ENCODE results near the gene RNASE7. TPM values are rescaled to one million over a fixed set of nuclear protein-coding genes. Genes with fewer than 3 reads are reported as not detected.

Gene RNASE7
- total RNA-seq, 1 experiment from 2014 or later, result not detected

- peak; percentile 53 for DNase-seq (ENCODE audit: low spot score)
Observed at GRCh38 chr14:21068521-21069387, 26.6 kb downstream of the RNASE7 start.

DNA sequence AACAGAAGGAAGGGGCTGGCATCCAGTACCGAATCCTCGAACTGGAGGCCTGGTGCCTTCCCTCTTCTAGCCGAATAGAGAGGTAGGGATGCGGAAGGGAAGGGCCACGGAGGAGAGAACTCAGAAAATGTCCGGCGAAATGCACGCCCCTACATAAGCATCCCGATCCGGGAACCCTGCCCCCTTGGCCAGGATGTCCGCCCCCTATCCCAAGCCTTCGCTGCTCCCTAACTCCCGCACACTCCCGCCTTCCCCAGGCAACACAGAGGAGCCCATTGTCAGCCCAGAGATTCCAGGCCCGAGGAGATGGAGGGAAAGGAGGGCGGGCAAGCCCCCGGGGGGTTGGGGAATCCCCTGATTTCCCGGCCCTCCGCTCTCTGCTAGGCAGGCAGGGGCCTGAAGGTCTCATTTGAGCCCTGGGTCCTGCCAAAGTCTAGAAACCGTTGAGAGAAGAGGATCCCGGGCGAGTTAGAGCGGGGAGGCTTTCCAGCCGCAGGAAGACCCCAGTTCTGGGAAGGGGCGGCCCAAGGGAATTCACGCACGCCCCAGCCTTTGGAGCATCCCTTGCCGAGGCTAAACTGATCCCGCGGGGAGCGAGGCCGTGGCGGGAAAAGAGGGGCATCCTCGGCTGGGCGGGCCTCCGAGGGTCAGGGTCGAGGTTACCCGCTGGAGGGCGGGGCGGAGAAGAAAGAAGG, 27.4 kb downstream of the RNASE7 start:
- no peak for DNase-seq (ENCODE audit: low spot score)

DNA sequence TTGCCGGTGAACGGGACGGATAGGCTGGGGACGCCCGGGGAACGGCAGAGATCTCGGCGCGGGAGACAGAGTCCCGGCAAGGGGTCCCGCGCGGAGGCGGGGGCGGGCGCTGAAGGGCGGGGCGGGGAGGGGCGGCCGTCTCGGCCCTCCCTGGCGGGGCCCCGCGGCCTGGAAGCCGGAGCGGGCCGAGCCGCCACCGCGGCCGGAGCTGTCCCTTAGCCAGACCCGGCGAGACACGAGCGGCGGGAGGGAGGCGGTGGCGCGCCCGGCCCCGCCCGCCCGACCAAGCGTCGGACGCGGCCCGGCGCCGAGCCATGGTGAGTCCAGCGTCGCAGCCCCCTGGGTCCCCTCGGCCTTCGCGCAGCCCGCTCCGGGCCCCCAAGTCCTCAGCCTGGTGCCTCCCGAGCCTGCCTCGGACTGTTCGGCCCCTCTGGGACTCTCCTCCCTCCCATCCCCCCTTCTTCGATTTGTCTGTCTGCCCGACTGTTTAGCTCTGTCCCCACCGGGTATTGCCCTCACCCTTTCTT, 28.0 kb downstream of the RNASE7 start, which contains the start of gene ARHGEF40:
ARHGEF40 (plus strand) TSS at position 222 of the 527 bp plus-strand sequence; CDS start at position 315, 93 bp downstream.
- DNase-seq (ENCODE audit: low spot score), result peak; percentile 37

GRCh38 chr14:21070610-21071224, 28.6 kb downstream of the RNASE7 start:
- no peak for DNase-seq (ENCODE audit: low spot score)

DNA sequence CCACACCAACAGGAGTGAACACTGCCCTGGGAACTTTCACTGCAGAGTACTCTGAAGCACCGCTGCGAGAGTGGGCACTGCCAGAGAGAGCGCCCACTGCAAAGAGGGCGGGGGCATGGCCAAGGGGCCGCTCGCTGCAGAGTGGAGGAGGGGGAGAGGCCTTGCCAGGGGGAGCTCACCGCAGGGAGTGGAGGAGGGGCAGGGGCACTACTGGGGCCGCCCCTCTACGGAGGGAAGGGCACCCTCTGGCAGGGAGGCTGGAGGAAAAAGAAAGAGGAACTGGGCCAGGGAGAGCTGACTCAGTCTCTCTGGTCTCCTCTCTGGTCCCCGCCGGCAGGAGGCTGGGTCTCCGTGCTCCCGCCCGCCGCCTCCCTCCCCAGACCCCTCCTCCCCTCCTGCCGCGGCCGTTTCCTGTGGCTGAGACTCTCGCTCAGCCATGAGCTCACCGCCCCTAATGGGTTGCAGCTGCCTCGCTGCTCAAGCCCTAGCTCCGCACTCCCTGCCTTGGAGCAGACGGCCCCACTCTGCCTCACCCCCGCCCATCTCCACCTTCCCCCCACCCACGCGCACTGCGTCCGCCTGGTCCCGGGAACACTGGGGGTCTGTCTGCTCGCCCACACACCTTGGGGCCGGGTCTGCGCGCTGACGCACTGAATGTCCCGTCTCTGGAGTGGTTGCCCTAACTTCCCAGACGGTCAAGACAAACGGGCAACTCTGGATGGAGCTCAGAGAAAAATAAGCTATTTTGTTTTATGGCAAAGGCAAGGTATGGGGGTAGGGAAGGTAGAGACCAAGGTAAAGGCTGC, 29.3 kb downstream of the RNASE7 start:
- no peak for DNase-seq (ENCODE audit: low spot score)

GRCh38 chr14:21072031-21072473, 29.9 kb downstream of the RNASE7 start:
- no peak for DNase-seq (ENCODE audit: low spot score)

GRCh38 chr14:21072781-21073339, 30.7 kb downstream of the RNASE7 start:
- DNase-seq (ENCODE audit: low spot score), result no peak

GRCh38 chr14:21073921-21074320, 31.8 kb downstream of the RNASE7 start:
- DNase-seq (ENCODE audit: low spot score), result no peak

DNA sequence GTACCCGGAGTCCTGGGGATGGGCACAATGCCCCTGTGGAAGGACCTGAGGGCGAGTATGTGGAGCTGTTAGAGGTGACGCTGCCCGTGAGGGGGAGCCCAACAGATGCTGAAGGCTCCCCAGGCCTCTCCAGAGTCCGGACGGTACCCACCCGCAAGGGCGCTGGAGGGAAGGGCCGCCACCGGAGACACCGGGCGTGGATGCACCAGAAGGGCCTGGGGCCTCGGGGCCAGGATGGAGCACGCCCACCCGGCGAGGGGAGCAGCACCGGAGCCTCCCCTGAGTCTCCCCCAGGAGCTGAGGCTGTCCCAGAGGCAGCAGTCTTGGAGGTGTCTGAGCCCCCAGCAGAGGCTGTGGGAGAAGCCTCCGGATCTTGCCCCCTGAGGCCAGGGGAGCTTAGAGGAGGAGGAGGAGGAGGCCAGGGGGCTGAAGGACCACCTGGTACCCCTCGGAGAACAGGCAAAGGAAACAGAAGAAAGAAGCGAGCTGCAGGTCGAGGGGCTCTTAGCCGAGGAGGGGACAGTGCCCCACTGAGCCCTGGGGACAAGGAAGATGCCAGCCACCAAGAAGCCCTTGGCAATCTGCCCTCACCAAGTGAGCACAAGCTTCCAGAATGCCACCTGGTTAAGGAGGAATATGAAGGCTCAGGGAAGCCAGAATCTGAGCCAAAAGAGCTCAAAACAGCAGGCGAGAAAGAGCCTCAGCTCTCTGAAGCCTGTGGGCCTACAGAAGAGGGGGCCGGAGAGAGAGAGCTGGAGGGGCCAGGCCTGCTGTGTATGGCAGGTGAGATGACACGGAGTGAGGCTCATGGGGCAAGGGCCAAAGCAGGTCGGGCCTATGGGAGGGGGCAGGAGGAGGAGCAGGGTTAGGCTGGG, 32.5 kb downstream of the RNASE7 start:
- no peak for DNase-seq (ENCODE audit: low spot score)

DNA sequence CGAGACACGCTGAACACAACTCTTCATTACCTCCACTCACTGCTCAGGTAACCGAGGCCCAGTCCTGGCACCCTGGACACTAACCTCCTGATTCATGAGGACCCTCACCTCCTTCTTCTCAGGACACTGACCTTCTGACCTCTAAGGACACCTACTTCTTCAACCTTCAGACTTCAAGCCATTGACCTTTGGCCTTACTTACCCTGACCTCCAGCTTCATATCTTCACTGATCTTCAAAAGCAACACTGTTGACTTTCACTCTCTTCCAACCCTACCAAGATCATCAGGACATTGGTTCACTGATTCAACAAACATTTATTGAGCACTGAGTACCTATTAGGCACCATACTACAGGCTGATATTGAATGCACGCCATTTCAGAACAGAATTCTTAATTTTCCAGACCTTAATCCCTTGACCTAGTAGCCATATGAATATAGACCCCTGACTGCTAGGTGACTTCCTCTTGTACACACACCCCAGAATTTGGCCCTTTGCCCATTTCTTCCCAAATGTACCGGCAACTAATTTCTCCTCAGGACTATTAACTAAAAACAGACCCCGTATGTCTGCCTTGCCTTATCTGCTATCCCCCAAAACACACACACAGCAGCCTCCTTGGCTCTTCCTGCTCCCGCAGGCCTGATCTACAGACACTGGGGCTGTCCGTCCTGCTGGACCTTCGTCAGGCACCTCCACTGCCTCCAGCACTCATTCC, 33.7 kb downstream of the RNASE7 start:
- DNase-seq (ENCODE audit: low spot score), result no peak

DNA sequence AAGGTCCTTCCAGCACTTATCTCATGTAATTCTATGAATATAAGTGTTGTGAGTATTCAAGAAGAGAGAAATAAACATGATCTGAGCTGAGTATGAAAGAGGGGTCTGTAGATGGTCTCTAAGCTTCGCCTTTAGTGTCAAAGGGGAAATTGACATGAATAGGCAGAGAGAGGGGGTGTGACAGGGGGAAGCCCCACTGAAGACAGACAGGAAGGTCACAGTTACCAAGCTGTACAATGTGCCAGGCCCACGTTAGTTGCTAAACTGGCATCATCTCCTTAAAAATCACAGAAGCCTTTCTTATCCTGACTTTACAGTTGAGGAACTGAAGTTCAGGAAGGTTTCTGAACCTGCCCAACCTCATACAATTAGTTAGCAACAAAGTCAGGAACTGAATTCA, 35.5 kb downstream of the RNASE7 start:
- no peak for DNase-seq (ENCODE audit: low spot score)

- DNase-seq (ENCODE audit: low spot score), result no peak
Observed at GRCh38 chr14:21078287-21078686, 36.1 kb downstream of the RNASE7 start.

GRCh38 chr14:21078726-21079125, 36.6 kb downstream of the RNASE7 start:
- DNase-seq (ENCODE audit: low spot score), result no peak

DNA sequence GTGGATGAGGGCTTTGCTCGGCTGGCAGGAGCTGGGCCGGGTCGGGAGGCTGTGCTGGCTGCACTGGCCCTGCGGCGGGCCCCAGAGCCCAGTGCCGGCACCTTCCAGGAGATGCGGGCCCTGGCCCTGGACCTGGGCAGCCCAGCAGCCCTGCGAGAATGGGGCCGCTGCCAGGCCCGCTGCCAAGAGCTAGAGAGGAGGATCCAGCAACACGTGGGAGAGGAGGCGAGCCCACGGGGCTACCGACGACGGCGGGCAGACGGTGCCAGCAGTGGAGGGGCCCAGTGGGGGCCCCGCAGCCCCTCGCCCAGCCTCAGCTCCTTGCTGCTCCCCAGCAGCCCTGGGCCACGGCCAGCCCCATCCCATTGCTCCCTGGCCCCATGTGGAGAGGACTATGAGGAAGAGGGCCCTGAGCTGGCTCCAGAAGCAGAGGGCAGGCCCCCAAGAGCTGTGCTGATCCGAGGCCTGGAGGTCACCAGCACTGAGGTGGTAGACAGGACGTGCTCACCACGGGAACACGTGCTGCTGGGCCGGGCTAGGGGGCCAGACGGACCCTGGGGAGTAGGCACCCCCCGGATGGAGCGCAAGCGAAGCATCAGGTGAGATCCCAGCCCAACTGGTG, 39.5 kb downstream of the RNASE7 start:
- DNase-seq (ENCODE audit: low spot score), result no peak

DNA sequence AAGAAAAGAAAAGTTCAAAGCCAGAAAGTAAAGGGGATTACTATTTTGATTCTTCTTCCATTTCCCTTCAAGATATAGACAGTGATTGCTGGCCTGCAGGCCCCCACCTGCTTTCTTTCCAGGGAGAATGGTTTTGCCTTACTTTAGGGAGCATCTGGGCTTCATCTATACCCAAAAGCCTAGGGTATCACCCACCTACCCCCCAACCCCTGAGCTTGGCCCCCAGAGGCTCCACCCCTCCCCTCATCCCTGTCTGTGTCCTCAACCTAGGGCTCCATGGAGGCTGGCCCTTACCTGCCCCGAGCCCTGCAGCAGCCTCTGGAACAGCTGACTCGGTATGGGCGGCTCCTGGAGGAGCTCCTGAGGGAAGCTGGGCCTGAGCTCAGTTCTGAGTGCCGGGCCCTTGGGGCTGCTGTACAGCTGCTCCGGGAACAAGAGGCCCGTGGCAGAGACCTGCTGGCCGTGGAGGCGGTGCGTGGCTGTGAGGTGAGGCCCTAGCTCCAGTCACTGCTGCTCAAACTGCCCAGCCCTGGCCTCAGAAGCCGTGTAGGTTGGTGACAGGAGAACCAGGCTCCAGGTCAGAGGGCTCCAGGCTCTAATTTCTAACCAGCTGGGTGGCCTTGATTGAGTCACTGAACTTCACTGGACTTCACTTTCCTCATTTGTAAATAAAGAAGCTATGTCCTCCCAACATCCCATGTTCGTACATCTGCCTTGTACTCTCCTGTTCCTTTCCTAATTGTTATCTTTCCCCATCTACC, 41.6 kb downstream of the RNASE7 start:
- DNase-seq (ENCODE audit: low spot score), result no peak

DNA sequence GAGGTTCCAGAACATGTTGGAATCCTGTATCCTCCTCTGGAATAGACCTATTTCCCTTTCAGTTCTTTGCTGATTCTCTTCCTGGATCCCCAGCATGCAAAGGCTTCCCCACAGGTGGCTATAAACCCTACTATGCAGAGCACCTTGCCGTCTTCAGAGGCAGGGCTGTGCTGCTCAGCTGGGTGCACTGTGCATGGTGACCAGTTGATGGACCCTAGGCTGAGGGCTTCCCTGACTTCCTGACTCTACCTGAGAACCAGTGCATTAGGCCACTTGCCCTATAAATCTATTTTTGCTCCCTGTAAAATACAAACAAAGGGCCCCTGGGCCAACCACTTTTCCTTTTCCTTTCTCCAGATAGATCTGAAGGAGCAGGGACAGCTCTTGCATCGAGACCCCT, 42.2 kb downstream of the RNASE7 start:
- no peak for DNase-seq (ENCODE audit: low spot score)

DNA sequence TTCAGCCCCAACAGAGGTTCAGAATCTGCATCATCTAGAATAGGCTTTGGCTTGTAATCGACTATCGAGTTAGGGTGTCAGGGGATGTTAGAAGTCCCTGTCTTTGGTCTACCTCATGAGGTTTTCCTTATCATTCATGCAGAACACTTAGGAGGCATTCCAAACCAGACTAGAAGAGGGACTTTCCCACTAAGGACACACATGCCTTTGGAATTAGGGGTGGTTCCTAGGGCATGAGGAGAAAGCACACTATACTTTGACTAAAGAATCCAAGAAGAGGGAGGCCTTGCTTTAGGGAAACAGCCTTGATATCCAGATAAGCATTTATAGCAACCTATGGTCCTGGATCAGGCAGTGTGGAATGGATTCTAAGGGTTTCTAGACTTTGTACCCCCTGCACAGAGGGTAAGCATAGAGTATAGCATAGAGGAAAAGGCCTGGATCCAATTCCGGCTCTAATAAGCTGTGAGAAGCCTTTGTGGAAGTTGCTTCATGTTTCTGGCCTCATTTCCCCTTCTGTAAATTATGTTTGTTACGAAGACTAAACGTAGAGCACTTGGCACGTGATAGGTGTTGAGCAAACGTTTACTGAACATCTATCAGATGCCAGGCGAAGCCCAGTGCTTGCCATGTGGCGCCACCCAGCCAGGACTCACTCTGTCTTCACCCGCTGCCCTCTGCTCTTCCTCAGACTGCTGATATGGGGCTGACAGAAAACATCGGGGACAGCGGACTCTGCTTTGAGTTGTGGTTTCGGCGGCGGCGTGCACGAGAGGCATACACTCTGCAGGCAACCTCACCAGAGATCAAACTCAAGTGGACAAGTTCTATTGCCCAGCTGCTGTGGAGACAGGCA, 43.1 kb downstream of the RNASE7 start:
- no peak for DNase-seq (ENCODE audit: low spot score)
